A549 (cell line): ENCODE results near the gene LILRB3. TPM values are rescaled to one million over a fixed set of nuclear protein-coding genes. Genes with fewer than 3 reads are reported as not detected.

Experiments used
- ATAC-seq, 2 experiments: fragments of 200-7000 bp in 1 of 2; fragments of >200 bp in 1 of 2; cut with Nextera tagmentation in 1 of 2; cut with Tn5 transposase in 1 of 2; 3 replicates each; pipeline versions ENCODE4 v1.8.0 to v1.9.1; 2018 to 2020; ENCODE audit warnings: mild to moderate bottlenecking in 1 of 2, moderate library complexity in 1 of 2
- CTCF ChIA-PET: fragments of 300-600 bp; sonication (Branson Sonifier 250); formaldehyde crosslinking; extraction: SDS; loops from one replicate; lab custom pipeline; 2021; ENCODE audit warnings: antibody characterized with exemption, inconsistent platforms; lab: Yijun Ruan, JAX
- POLR2A ChIA-PET: fragments of 350-600 bp; formaldehyde crosslinking; extraction: SDS; loops from one replicate; lab custom pipeline; 2021; ENCODE audit warnings: antibody characterized with exemption, inconsistent platforms; lab: Yijun Ruan, JAX
- DNase-seq, 2 experiments: peaks; one replicate each; pipeline versions ENCODE4 v3.0.0 to v3.0.0-alpha.2; 2011 to 2016; ENCODE audit warnings: low read depth in 1 of 2, low spot score in 1 of 2
- FAIRE-seq: peaks from 2 replicates; lab custom pipeline; 2011; peaks lifted over from hg19 to GRCh38; lab: Jason Lieb, UNC
- H3K27ac ChIP-seq, 2 experiments: fragments of >200 bp; sonication (Bioruptor Twin); formaldehyde crosslinking; 3 replicates each; pipeline ENCODE4 v1.5.1; 2016 to 2017
- H3K4me1 ChIP-seq: fragments of >200 bp; sonication (Bioruptor Twin); formaldehyde crosslinking; 3 replicates; pipeline ENCODE4 v1.6.1; 2016
- H3K4me2 ChIP-seq: fragments of >200 bp; sonication (Bioruptor Twin); formaldehyde crosslinking; 3 replicates; pipeline ENCODE4 v1.6.1; 2016
- H3K4me3 ChIP-seq: fragments of >200 bp; sonication (Bioruptor Twin); formaldehyde crosslinking; 3 replicates; pipeline ENCODE4 v1.5.1; 2016
- H3K9me3 ChIP-seq: fragments of >200 bp; sonication (Bioruptor Twin); formaldehyde crosslinking; 3 replicates; pipeline ENCODE4 v1.6.1; 2016
- BCL3 ChIP-seq: fragments of >200 bp; sonication (Bioruptor Twin); formaldehyde crosslinking; IDR thresholded peaks from 3 replicates; pipeline ENCODE4 v1.6.1; 2016
- BHLHE40 ChIP-seq: IDR thresholded peaks from 2 replicates; pipeline ENCODE4 v1.6.1; 2012; ENCODE audit warnings: low read depth, low read length, inconsistent platforms
- CEBPB ChIP-seq, 2 experiments: fragments of >200 bp in 1 of 2; sonication (Bioruptor Twin) in 1 of 2; formaldehyde crosslinking in 1 of 2; IDR thresholded peaks; 2 replicates each; pipeline ENCODE4 v1.6.1; 2012 to 2016
- CHD4 ChIP-seq: fragments of 200-600 bp; sonication (generic); IDR thresholded peaks from 2 replicates; pipeline ENCODE4 v1.6.1; 2016; ENCODE audit warnings: antibody characterized with exemption, mild to moderate bottlenecking, borderline replicate concordance
- CTCF ChIP-seq: fragments of >200 bp; sonication (Bioruptor Twin); formaldehyde crosslinking; IDR thresholded peaks from 3 replicates; pipeline ENCODE4 v1.5.1; 2016
- FOSB ChIP-seq: fragments of 250-450 bp; sonication (Bioruptor Pico); IDR thresholded peaks from 2 replicates; pipeline ENCODE4 v1.5.0; 2020; ENCODE audit warnings: mild to moderate bottlenecking, moderate library complexity
- JUN ChIP-seq, 2 experiments: fragments of >200 bp; sonication (Bioruptor Twin); formaldehyde crosslinking; IDR thresholded peaks; 2 replicates in 1 of 2; 3 replicates in 1 of 2; pipeline ENCODE4 v1.6.1; 2016 to 2017
- MAFK ChIP-seq: fragments of 450-650 bp; IDR thresholded peaks from 2 replicates; pipeline ENCODE4 v1.6.1; 2014; ENCODE audit not compliant: partially characterized antibody
- MAX ChIP-seq: IDR thresholded peaks from 2 replicates; pipeline ENCODE4 v1.6.1; 2012
- MYC ChIP-seq: IDR thresholded peaks from 2 replicates; pipeline ENCODE4 v1.6.1; 2012; ENCODE audit warnings: mild to moderate bottlenecking, inconsistent platforms, low read length, improper control_type of control experiment, borderline replicate concordance
- NPAS2 ChIP-seq: fragments of 250-450 bp; sonication (Bioruptor Pico); IDR thresholded peaks from 2 replicates; pipeline ENCODE4 v1.8.0; 2022; ENCODE audit warnings: mild to moderate bottlenecking, moderate library complexity, borderline replicate concordance
- PHF8 ChIP-seq: fragments of 200-600 bp; sonication (generic); IDR thresholded peaks from 2 replicates; pipeline ENCODE4 v1.6.1; 2016; ENCODE audit warnings: low read depth, mild to moderate bottlenecking, antibody characterized with exemption, moderate library complexity, borderline replicate concordance
- POLR2A ChIP-seq: IDR thresholded peaks from 2 replicates; pipeline ENCODE4 v1.6.1; 2012; ENCODE audit warnings: mild to moderate bottlenecking, low read length
- REST ChIP-seq: fragments of 200-600 bp; sonication (generic); IDR thresholded peaks from 2 replicates; pipeline ENCODE4 v1.6.1; 2016; ENCODE audit warnings: antibody characterized with exemption, mild to moderate bottlenecking, moderate library complexity
- RFX5 ChIP-seq: fragments of 450-650 bp; IDR thresholded peaks from 2 replicates; pipeline ENCODE4 v1.7.1; 2014; ENCODE audit warnings: antibody characterized with exemption, mild to moderate bottlenecking, moderate library complexity
- SMC3 ChIP-seq: fragments of >200 bp; sonication (Bioruptor Twin); formaldehyde crosslinking; IDR thresholded peaks from 3 replicates; pipeline ENCODE4 v1.6.1; 2018; ENCODE audit warnings: inconsistent platforms
- TP53 ChIP-seq: fragments of 250-450 bp; sonication (Bioruptor Pico); IDR thresholded peaks from 2 replicates; pipeline ENCODE4 v1.5.0; 2021; ENCODE audit warnings: mild to moderate bottlenecking, moderate library complexity
- USF2 ChIP-seq: fragments of 450-650 bp; IDR thresholded peaks from 2 replicates; pipeline ENCODE4 v1.6.1; 2014; ENCODE audit warnings: antibody characterized with exemption
- WGBS: methylation state at CpG from one replicate; pipeline ENCODE4 v1.1.6; 2017; ENCODE audit errors: missing lambda C conversion rate; 5-methylcytosine and 5-hydroxymethylcytosine counted together
- polyA plus RNA-seq, 4 experiments: library from polyadenylated mRNA; depleted of rRNA in 3 of 4; stranded (reverse); fragments of >200 nt; fragmentation: RNase III in 1 of 4; extraction: RNeasy Plus Mini Kit Qiagen cat#74134 plus additional on column Dnase treatment in 1 of 4; gene quantifications; 2 replicates in 3 of 4; 3 replicates in 1 of 4; pipeline ENCODE4 v1.2.3, GENCODE V29; 2011 to 2017

Gene LILRB3
- polyA plus RNA-seq, 2 of the 4 experiments (the other 2 are of a cell fraction) = not detected

GRCh38 chr19:54189735-54190502 lies 32.9 kb downstream of the LILRB3 start (continued):
- TF ChIP-seq MAX (peak; percentile 87), PHF8 (peak; percentile 77; the same call in 1 of the 2 replicates), RFX5 (peak; percentile 80; the same call in 1 of the 2 replicates), BHLHE40 (no peak), REST (no peak)

GRCh38 chr19:54189145-54189734 lies 33.6 kb downstream of the LILRB3 start, which contains the start of gene MBOAT7:
MBOAT7 (minus strand) TSS chr19:54189580; CDS start chr19:54188508, 1,072 bp downstream.
- ChIA-PET POLR2A (interaction anchor here (0.5 to 5.0 kb wide), 22 partner anchors 10 to 543 kb away, joined by 3 to 132 read pairs (median 7); partner anchors contain the start of genes CNOT3, LENG1, LENG8 and LENG9), CTCF (interaction anchor here (0.8 to 17.2 kb wide), 10 partner anchors 9 to 380 kb away, joined by 3 to 295 read pairs (median 4); partner anchors contain the start of genes LENG1 and TMC4)
- DNase-seq (no peak), FAIRE-seq (no peak), ATAC-seq (peak; percentile 51 to 73)
- WGBS = 1% methylated on average over 16 of the region's 64 CpGs
- Histone ChIP-seq H3K27ac (peak within 1 kb of the TSS; percentile 94 to 95), H3K9me3 (no peaks in the 10 kb centered on the region), H3K4me1 (peaks cover 23% of the 10 kb centered on the region), H3K4me3 (peak within 1 kb of the TSS; percentile 80), H3K4me2 (peak within 1 kb of the TSS; percentile 79)
- TF ChIP-seq MAX = peak; percentile 62
- 0 out of 2 replicates have a peak, but pooled peaks have one; percentile 7 for TF ChIP-seq MYC
- no peak for TF ChIP-seq USF2
- TF ChIP-seq SMC3 = peak; percentile 26; the same call in 1 of the 3 replicates
- TF ChIP-seq CHD4 = no peak
- TF ChIP-seq CEBPB (IDR thresholded peaks at IDR 0.05) = no peak
- TF ChIP-seq PHF8 = peak; percentile 62; the same call in 1 of the 2 replicates
- no peak for TF ChIP-seq REST
- no peak for TF ChIP-seq FOSB (CRISPR knock-in tag)
- no peak for TF ChIP-seq NPAS2 (CRISPR knock-in tag)
- no peak for TF ChIP-seq MAFK
- TF ChIP-seq CTCF = peak; percentile 34; the same call in 2 of the 3 replicates
- peak; percentile 59; the same call in 1 of the 3 replicates for TF ChIP-seq BCL3
- peak; percentile 76; the same call in 1 of the 2 replicates for TF ChIP-seq TP53 (CRISPR knock-in tag)
- TF ChIP-seq POLR2A = peak; percentile 63
- peak in 1 of 2 experiments; percentile 58; a peak in 3 of 5 replicates for TF ChIP-seq JUN (IDR thresholded peaks at IDR 0.05)
